Measurements from ENCODE around the gene ZNRF2. TPM values are rescaled to one million over a fixed set of nuclear protein-coding genes. Genes with fewer than 3 reads are reported as not detected.

Gene ZNRF2
- total and polyA plus RNA-seq, 2 of the 13 experiments (the other 11 are each of a cell fraction or from before 2014, with no cell fraction given) = 3.5 to 7.7 TPM

GRCh38 chr7:30364773-30365172 is 80.4 kb downstream of the ZNRF2 start:
- ATAC-seq (no peak), FAIRE-seq (no peak), DNase-seq (ENCODE audit: low spot score) (no peak)
- Histone ChIP-seq H4K20me1 (ENCODE audit: insufficient read depth, low read length) (no peaks in the 10 kb centered on the region), H2AFZ (ENCODE audit: low read length) (no peak overlapping the region), H3K4me2 (ENCODE audit: low read depth, low read length) (no peak overlapping the region), H3K4me1 (ENCODE audit: insufficient read depth, low read length) (no peaks in the 10 kb centered on the region), H3K27ac (ENCODE audit: extremely low read length, insufficient read depth, low read length) (no peak overlapping the region), H3K79me2 (ENCODE audit: insufficient read depth, low read length) (no peaks in the 10 kb centered on the region), H3K9ac (ENCODE audit: insufficient read depth, low read depth, low read length) (no peak overlapping the region), H3K9me3 (ENCODE audit: low read length) (no peaks in the 10 kb centered on the region), H3K4me3 (replicated peaks in 1 of 3; ENCODE audit: insufficient read depth in 1 of 3, low read depth in 2 of 3, low read length in 3 of 3) (no peak overlapping the region), H3K27me3 (ENCODE audit: control insufficient read depth in 1 of 2, insufficient read depth in 2 of 2, low read length in 2 of 2) (no peaks in the 10 kb centered on the region), H3K36me3 (replicated peaks in 1 of 2; ENCODE audit: control insufficient read depth in 1 of 2, insufficient read depth in 2 of 2, low read length in 2 of 2) (peaks cover 2% of the 10 kb centered on the region in 2 experiments; a peak in 2 of 5 replicates)
- 86% methylated on average over 1 of the region's 1 CpG for WGBS (ENCODE audit: low lambda C conversion rate)
- ChIA-PET CTCF (ENCODE audit: low intra/inter-chr PET ratio, low total read pairs) (no interaction called here), POLR2A (no interaction called here)
- no peak for TF ChIP-seq ZNF652 (CRISPR knock-in tag; IDR thresholded peaks at IDR 0.05; ENCODE audit: borderline replicate concordance, low read depth)
- no peak for TF ChIP-seq SSRP1 (CRISPR knock-in tag; IDR thresholded peaks at IDR 0.05)
- TF ChIP-seq ZNF543 (CRISPR knock-in tag; IDR thresholded peaks at IDR 0.05) = no peak
- no peak for TF ChIP-seq ATAD3A (CRISPR knock-in tag; IDR thresholded peaks at IDR 0.05)
- TF ChIP-seq, protein P1, sequence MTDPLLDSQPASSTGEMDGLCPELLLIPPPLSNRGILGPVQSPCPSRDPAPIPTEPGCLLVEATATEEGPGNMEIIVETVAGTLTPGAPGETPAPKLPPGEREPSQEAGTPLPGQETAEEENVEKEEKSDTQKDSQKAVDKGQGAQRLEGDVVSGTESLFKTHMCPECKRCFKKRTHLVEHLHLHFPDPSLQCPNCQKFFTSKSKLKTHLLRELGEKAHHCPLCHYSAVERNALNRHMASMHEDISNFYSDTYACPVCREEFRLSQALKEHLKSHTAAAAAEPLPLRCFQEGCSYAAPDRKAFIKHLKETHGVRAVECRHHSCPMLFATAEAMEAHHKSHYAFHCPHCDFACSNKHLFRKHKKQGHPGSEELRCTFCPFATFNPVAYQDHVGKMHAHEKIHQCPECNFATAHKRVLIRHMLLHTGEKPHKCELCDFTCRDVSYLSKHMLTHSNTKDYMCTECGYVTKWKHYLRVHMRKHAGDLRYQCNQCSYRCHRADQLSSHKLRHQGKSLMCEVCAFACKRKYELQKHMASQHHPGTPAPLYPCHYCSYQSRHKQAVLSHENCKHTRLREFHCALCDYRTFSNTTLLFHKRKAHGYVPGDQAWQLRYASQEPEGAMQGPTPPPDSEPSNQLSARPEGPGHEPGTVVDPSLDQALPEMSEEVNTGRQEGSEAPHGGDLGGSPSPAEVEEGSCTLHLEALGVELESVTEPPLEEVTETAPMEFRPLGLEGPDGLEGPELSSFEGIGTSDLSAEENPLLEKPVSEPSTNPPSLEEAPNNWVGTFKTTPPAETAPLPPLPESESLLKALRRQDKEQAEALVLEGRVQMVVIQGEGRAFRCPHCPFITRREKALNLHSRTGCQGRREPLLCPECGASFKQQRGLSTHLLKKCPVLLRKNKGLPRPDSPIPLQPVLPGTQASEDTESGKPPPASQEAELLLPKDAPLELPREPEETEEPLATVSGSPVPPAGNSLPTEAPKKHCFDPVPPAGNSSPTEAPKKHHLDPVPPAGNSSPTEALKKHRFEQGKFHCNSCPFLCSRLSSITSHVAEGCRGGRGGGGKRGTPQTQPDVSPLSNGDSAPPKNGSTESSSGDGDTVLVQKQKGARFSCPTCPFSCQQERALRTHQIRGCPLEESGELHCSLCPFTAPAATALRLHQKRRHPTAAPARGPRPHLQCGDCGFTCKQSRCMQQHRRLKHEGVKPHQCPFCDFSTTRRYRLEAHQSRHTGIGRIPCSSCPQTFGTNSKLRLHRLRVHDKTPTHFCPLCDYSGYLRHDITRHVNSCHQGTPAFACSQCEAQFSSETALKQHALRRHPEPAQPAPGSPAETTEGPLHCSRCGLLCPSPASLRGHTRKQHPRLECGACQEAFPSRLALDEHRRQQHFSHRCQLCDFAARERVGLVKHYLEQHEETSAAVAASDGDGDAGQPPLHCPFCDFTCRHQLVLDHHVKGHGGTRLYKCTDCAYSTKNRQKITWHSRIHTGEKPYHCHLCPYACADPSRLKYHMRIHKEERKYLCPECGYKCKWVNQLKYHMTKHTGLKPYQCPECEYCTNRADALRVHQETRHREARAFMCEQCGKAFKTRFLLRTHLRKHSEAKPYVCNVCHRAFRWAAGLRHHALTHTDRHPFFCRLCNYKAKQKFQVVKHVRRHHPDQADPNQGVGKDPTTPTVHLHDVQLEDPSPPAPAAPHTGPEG (CRISPR knock-in tag; IDR thresholded peaks at IDR 0.05) = no peak
- TF ChIP-seq, protein P2, sequence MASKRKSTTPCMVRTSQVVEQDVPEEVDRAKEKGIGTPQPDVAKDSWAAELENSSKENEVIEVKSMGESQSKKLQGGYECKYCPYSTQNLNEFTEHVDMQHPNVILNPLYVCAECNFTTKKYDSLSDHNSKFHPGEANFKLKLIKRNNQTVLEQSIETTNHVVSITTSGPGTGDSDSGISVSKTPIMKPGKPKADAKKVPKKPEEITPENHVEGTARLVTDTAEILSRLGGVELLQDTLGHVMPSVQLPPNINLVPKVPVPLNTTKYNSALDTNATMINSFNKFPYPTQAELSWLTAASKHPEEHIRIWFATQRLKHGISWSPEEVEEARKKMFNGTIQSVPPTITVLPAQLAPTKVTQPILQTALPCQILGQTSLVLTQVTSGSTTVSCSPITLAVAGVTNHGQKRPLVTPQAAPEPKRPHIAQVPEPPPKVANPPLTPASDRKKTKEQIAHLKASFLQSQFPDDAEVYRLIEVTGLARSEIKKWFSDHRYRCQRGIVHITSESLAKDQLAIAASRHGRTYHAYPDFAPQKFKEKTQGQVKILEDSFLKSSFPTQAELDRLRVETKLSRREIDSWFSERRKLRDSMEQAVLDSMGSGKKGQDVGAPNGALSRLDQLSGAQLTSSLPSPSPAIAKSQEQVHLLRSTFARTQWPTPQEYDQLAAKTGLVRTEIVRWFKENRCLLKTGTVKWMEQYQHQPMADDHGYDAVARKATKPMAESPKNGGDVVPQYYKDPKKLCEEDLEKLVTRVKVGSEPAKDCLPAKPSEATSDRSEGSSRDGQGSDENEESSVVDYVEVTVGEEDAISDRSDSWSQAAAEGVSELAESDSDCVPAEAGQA (IDR thresholded peaks at IDR 0.05; ENCODE audit: low read depth) = no peak
- TF ChIP-seq, protein P2 (CRISPR knock-in tag; IDR thresholded peaks at IDR 0.05; ENCODE audit: borderline replicate concordance) = no peak
- BruUV-seq (replicated peaks) = no TSS peak
- intact Hi-C loops (cut with micrococcal nuclease; ENCODE audit: unreplicated experiment) = no loop called here
- in situ Hi-C loops (cut with HindIII; ENCODE audit: extremely low pct_ligation_motif_present, low pct_unique_long_range_greater_than_20kb) = no loop called here

Measured in HepG2 (cell line).